ENCODE data around the gene BAZ1A.

- TF ChIP-seq REST (IDR thresholded peaks at IDR 0.05; ENCODE audit: low read depth), result no peak
- TF ChIP-seq ATF3 (IDR thresholded peaks at IDR 0.05), result no peak
- no peak for TF ChIP-seq POLR2AphosphoS5 (IDR thresholded peaks at IDR 0.05; ENCODE audit: low read depth, low read length)
- TF ChIP-seq CTCF (IDR thresholded peaks at IDR 0.05 in 2 of 3, conservative IDR thresholded peaks at IDR 0.05 in 1 of 3; ENCODE audit: borderline replicate concordance in 1 of 3, insufficient read depth in 1 of 3, low read depth in 2 of 3, low read length in 2 of 3), result no peak
- no peak for TF ChIP-seq FOSL1 (IDR thresholded peaks at IDR 0.05; ENCODE audit: low read depth)
- TF ChIP-seq JUND (IDR thresholded peaks at IDR 0.05), result no peak
- no peak for TF ChIP-seq TCF7L2 (IDR thresholded peaks at IDR 0.05; ENCODE audit: borderline replicate concordance, extremely low read depth, insufficient read depth, insufficient read length)
- TF ChIP-seq SRF (IDR thresholded peaks at IDR 0.05; ENCODE audit: low read depth), result no peak
- no peak for TF ChIP-seq POLR2A (IDR thresholded peaks at IDR 0.05; ENCODE audit: borderline replicate concordance, extremely low read depth, insufficient read depth, insufficient read length)
- no peak for TF ChIP-seq RAD21 (IDR thresholded peaks at IDR 0.05; ENCODE audit: low read depth)
- no peak for TF ChIP-seq ZNF274 (IDR thresholded peaks at IDR 0.05; ENCODE audit: low read depth, low read length)
- no peak for TF ChIP-seq EZH2 (IDR thresholded peaks at IDR 0.05)
- no peak for TF ChIP-seq ELF1 (IDR thresholded peaks at IDR 0.05; ENCODE audit: borderline replicate concordance, low read depth)
Observed at GRCh38 chr14:34867199-34867598, 8.0 kb downstream of the BAZ1A start.

Data from HCT116 (cell line).